T follicular helper cell (primary cell): ENCODE data around the gene PABPN1.

Experiments used
- DNase-seq: peaks from one replicate; pipeline ENCODE4 v3.0.0-alpha.2; 2020; ENCODE audit warnings: low read depth

PABPN1 gene

GRCh38 chr14:23326491-23327332 is 5.5 kb downstream of the PABPN1 start:
- DNase-seq, result no peak

GRCh38 chr14:23327947-23328744 is 6.9 kb downstream of the PABPN1 start:
- DNase-seq, result peak; percentile 50

DNA sequence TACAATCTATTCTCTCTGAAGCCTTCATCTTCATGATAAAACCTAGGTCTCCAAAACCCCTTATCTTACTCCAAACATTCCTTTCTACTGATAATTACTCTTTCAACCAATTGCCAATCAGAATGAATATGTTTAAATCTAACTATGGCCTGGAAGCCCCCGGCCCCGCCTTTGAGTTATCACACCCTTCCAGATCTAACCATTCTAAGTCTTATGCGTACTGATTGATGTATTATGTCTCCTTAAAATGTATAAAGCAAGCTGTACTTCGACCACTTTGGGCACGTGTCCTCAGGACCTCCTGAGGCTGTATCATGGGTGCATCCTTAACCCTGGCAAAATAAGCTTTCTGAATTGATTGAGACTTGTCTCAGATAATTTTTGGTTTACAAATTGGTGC is 14.4 kb downstream of the PABPN1 start:
- DNase-seq, result no peak

GRCh38 chr14:23339506-23340268 is 18.4 kb downstream of the PABPN1 start:
- DNase-seq, result no peak

DNA sequence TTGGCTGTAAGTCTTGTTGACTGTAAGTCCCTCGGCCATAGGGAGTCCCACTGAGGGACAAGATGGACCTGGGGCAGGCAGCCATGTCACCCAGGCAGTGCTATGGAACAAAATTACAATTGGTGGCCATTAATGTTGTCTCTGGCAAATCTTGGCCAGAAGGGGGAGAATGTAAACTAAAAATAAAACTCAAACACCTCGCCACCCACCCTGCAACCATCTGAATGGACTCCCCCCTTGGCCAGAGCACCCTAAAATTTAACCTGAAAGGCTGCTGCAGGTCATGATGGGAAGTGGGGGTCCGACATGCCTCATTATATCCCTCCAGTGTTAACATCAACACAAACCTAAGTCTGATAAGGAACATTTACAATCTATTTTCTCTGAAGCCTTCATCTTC is 23.2 kb downstream of the PABPN1 start:
- DNase-seq, result no peak

GRCh38 chr14:23345987-23346692 is 24.9 kb downstream of the PABPN1 start:
- DNase-seq, result no peak

GRCh38 chr14:23346693-23347405 is 25.6 kb downstream of the PABPN1 start:
- DNase-seq, result no peak

- no peak for DNase-seq
Measured at GRCh38 chr14:23347406-23348296, 26.4 kb downstream of the PABPN1 start.

GRCh38 chr14:23348297-23348655 is 27.0 kb downstream of the PABPN1 start:
- no peak for DNase-seq

- no peak for DNase-seq
Measured at GRCh38 chr14:23349156-23349845, 28.0 kb downstream of the PABPN1 start.

- DNase-seq, result no peak
Measured at GRCh38 chr14:23351681-23352505, 30.6 kb downstream of the PABPN1 start.

DNA sequence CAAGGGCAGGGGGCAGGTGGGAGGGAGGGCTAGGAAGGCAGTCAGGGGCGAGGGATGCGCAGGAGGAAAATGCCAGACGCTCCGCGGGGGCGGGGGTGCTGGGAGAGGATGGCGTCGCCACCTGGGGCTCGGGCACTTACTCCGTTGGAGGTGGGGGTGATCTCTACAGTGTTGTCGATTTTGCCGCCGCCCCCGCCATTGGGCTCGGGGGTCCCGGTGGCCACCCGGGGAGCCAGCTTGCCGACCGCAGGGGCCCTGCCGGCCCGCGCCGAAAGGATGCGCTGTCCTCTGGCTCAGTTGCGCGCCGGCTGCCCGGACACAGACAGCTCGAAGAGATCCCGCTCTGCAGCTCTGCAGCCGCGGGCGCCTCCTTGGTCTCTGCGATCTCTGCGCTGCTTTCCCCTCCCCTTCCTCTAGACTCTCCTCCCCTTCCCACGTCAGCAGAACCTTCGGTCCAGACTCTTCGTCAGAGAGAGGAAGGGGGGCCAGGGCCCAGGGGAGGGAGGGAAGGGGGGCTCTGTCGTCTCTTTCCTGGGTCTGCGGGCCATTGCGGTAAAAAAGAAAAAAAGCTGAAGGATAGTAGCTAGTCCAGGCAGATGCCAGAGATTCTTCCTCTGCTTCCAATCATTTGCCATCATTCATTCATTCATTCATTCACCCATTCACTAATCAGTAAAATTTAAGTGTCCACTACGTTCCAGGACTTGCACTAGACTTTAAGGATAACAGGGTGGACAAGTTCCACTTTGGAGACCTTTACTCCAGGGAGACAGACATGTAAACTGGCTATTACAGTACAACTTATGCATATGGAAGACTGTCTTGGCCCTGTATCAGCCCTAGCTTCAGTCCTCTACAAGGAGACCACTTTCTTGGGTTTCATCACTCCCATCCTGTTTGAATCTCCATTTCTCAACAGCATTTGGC is 31.5 kb downstream of the PABPN1 start, which contains the start of gene SLC22A17:
TSS of gene SLC22A17 (minus strand) at position 382 of the 927 bp plus-strand sequence.
- peak; percentile 68 for DNase-seq

GRCh38 chr14:23353433-23353780 is 32.1 kb downstream of the PABPN1 start:
- DNase-seq, result no peak

- no peak for DNase-seq
Measured at GRCh38 chr14:23354990-23355389, 33.7 kb downstream of the PABPN1 start.

- no peak for DNase-seq
Measured at GRCh38 chr14:23355871-23356435, 34.7 kb downstream of the PABPN1 start.

- no peak for DNase-seq
Measured at GRCh38 chr14:23356662-23357061, 35.4 kb downstream of the PABPN1 start.

DNA sequence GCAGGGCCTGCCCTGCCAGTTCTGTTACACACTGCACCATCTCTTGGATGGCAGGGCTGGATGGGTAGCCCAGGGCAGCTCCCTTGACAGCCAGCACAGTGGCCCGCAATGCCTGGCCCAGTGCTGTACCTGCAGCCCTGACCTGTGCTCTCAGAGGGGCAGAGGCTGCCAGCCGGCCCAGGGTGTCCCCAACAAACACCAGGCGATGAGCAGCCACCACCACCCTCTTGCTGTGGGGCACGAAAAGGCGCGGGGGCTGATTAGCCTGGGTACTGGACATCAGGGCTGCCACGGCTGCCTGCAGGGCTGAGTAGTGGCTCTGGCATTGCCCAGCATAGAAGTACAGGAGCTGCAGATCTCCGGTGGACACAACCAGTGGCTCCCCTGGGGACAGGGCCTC is 36.0 kb downstream of the PABPN1 start:
- DNase-seq, result no peak
